DMS53 (cell line): ENCODE results near the gene ASPHD1.
"Not testable (repeated sequence)": the region's sequence is repeated elsewhere in the genome, so short reads cannot be mapped to it uniquely, and the experiment has no call there.

Experiments used
- DNase-seq: peaks from one replicate; lab custom pipeline; 2025; lab: John Stamatoyannopoulos, UW

Gene ASPHD1

DNA sequence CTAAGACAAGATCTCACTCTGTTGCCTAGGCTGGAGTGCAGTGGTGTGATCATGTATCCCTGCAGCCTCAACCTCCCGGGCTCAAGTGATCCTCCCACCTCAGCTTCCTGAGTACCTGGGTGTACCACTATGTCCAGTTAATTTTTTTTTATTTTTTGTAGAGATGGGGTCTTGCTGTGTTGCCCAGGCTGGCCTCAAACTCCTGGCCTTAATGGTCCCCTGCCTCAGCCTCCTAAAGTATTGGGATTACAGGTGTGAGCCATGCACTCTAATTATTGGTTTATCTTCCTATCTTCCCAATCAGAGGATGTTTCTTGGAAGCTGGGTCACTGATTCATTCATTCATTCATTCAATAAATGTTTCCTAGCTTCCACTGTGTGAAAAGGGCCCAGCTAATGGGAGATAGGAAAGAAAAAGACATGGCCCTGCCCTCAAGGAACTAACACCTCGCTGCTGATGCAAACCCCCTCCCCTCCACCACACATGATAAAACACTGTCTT, 8.5 kb downstream of the ASPHD1 start:
- DNase-seq = no peak

DNA sequence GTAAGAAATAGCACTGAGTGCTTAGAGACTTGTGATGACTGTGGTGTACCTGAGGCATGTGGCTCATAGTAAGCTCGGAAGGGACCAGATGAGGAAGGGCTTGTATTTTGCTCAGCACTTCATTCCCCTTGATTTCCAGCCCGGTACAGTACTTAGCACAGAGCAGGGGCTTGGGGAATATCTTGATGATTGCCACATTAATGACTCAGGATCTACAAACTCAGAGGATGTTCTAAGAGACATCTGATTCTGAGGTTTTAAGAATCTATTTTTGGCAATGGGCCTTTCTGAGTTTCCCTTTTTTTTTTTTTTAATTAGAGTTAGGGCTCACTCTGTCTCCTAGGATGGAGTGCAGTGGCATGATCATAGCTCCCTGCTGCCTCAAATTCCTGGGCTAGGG, 9.1 kb downstream of the ASPHD1 start:
- peak; percentile 11 for DNase-seq

DNA sequence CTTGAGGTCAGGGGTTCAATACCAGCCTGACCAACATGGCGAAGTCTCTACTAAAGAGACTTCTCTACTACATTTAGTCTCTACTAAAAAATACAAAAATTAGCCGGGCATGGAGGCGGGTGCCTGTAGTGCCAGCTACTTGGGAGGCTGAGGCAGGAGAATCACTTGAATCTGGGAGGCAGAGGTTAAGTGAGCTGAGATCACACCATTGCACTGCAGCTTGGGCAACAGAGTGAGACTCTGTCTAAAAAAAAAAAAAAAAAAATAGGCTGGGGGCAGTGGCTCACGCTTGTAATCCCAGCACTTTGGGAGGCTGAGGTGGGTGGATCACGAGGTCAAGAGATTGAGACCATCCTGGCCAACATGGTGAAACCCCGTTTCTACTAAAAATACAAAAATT, 9.6 kb downstream of the ASPHD1 start:
- DNase-seq = not testable (repeated sequence)

DNA sequence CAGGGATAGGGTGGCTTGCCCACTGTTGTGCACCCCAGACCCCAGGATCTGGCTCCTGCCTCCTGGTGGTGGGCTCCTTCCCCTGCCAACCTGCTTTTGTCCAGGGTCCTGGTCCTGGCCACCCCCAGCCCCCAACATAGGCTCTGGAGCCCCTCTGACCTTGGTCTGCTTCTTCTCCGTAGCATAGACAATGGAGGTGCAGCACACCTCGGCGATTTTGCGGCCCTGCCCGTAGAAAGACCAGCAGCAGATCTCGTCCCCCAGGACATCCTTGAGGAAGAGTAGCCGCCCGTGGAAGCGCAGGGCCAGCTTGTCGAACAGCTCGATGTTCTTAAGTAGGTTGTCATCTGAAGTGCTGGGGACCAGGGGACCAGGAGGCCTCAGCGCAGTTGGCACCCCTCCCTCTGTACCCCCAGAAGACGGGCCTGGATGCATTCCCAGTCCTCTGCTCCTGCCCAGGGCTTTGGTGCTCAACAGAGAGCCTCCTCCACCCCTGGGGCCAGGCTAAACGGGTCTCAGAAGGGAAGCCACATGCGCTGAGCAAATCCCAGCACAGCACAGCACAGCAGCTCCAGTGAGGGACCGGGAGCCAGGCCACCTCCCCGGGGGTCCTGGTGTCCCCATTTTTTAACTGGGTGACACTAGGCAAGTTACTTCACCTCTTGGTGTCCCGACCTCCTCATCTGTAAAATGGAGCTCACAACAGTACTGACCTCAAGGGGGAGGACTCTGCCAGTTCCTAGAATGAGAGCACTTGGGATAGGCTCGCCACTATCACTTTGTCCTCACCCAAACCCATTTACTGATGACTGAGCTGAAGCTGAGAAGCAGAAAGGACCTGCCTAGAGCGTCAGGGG, 10.8 kb downstream of the ASPHD1 start:
- peak; percentile 58 for DNase-seq

DNA sequence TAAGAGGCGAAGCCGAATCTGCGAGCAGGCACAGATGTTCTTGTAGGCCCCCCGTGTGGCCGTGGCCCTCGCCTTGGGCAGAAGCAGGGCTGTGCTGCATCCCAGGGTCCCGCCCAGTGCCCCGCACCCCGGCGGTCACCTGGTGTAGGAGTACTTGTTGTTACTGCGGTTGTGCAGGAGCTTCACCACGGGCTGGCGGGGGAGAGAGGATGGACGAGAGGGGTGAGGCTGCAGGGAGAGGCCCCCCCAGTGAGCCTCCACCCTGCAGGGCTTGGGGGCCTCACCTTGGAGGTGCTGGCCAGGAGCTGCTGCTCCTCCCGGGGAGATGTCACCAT, 11.4 kb downstream of the ASPHD1 start:
- DNase-seq = peak; percentile 59

DNA sequence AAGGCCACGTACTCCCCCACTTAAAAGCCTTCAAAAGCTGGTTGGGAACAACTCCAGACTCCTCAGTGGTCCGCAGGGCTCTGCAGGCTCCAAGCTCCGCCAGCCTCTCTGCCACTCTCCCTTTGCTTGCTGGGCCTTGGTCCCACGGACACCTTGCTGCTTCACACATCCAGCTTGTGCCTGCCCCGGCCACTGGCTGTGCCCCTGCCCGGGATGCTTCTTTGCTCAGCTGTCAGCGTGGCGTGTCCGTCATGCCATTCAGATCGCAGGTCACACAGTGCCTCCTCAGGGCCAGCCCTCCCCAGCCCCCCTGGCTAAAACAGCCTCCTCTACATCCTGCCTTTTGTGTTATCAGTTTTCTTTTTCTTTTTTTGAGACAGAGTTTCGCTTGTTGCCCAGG, 11.8 kb downstream of the ASPHD1 start:
- DNase-seq = peak; percentile 75

DNA sequence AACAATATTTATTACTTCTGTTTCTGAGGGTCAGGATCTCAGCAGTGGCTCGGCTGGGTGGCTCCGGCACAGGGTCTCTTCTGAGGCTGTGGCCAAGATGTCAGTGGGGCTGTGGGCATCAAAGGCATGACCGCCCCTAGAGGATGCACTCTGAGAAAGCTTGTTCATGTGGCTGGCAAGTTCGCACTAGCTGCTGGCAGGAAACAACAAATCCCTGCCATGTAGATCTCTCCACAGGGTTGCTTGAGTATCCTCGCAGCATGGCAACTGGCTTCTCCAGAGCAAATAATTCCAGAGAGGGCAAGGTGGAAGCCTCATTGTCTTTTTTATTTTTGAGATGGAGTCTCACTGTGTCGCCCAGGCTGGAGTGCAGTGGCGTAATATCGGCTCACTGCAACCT, 13.2 kb downstream of the ASPHD1 start:
- DNase-seq = no peak

DNA sequence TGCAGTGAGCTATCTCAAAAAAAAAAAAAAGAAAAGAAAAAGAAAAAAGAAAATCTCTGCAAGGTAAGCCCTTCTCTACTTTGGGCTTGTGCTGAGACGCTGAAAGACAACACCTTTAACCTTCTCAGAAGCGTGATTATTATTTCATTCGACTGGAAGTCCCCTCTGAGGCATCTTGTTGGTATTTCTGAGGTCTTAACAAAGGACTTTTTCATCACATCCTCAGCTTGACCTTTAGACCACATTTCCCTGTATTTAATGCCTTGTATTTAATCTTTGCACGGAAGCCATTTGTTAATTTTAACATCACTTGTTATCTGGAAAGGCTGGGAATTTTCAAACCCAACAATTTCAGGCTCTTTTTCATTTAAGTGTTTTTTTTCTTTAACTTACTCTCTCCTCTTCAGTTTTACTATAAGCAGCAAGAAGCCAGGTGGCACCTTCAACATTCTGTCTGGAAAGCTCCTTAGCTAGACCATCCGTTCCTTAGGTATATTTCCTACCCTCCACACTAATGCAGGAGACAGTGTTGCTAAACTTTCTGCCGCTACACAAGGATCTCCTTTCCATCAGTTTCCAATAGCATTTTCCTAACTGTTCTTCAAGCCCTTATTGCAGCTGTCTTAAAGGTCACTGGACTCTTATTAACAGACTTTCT, 15.4 kb downstream of the ASPHD1 start:
- no peak for DNase-seq

DNA sequence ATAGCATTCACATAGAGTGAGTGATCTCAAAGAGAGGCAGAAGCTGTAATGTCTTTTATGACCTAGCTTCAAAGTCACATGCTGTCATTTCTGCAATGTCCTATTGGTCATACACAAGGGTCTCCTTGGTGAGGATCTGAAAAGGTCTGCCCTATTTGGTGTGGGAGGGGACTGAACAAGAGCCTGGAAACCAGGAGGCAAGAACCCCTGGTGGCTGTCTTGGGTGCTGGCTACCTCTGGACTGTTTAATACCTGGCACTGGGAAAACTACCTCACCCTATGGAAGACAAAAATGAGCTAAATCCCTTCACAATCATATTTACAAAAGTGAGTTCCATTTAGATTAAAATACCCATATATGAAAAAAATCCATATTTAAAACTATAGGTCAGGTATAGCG, 16.7 kb downstream of the ASPHD1 start:
- no peak for DNase-seq

DNA sequence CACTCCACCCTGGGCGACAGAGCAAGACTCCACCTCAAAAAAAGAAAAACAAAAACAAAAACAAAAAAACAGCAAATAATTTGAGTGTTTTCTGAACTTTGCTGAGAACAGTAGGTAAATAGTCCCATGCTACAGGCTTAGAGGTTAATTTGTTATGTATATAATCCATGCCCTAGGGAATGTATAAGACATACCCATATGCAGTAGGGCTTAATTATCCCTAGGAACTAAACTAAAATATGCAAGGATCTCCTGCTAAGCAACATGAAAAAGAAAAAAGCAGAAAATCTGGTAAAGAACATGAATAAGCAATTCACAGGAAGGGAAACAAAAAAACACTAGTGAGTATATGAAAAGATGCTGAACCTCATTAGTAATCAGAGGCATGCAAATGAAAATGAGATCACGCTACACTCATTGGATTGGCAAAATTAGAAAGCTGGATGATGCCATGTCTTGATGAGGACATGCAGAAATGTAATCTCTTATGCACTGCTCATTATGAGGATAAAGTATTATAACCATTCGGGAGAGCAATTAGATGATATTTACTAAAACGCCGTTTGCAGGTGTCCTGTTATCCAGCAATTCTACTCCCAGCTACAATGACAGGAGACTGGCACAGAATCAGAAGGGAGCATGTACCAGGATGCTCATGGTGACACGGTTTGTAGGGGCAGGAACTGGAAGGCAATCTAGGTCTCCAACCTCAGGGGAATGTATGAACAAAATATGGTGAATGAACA, 20.2 kb downstream of the ASPHD1 start:
- no peak for DNase-seq

DNA sequence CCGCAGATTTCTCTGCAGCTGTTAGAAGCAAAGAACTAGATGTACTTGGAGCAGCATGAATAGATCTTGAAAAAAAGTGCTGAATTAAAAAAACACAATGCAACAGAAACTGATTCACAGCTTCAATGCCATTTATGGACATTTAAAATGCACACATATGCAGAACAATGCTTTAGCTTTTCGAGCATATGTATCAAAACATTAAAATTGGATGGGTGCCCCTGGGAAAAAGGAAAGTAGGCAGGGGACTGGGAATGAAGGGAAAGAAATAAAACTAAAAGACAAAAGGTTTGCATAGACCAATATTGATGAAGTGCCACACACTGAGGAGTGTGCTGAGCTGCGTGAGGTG, 20.7 kb downstream of the ASPHD1 start:
- no peak for DNase-seq

DNA sequence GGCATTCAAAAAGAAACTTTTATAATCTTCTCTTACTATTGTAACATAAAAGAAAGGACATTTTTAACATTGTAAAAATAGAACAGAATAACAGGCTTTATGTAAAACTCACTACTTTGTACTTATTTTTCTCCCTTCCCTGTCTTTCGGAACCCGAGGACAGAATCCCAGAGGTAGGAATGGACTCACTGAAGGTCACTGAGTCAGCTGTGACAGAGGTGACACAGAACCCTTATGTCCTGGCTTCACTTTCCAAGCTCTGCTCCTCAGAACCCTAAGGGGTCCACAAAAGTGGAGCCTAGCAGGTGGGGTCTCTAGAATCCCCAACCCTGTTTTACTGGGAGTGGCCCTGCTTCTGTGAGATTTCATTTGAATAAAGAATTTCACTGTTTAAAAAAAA, 22.0 kb downstream of the ASPHD1 start:
- DNase-seq = no peak

DNA sequence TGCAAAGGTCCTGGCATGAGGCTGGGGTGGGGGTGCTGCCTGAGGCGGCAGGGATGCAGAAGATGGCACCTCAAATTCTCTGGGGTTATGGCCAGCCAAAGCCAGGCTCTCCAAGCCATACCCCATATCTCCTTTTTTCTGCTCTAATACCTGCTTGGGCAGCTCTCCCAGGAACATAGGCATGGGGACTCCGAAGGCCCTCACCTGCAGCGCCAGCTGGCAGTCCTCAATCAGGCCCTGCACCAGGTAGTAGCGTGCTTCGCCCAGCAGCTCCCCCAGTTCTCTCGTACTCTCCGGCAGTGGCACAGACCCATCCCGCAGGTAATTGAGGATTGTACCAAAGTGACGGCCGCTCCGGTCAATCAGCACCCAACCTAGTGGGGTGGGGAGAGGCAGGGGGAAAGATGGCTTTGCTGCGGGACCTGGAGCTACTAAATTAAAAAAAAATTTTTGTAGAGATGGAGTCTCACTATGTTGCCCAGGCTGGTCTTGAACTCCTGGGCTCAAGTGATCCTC, 22.8 kb downstream of the ASPHD1 start:
- no peak for DNase-seq

DNA sequence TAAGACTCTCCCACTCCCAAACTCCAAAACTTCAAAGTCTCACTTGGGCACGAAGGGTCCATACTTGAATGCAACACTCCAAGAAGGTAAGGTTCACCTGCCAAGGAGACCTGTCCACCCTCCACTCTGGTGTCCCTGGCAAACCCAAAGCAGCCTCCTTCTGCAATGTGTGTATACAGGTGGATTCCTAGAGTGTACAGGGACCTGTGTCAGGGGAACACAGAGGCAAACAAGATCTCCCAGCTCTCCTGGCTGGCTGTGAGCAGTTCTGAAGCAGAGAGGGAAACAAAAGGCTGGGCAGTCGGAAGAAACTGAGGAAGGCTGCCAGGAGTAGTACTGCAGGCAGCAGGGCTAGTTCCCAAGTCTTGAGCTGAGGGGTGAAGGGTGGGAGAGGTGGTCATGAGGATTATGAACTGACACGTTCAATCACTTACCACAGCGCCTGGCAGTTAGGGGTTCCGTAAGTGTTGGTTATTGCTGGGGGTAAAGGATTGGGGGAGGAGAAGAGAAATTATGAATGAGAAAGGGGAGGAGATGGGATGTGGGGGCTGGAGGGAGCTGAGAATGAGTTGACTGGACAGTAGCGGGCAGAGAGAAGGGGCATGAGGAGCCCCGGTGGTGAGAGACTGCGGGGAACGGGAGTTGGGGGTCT, 24.9 kb downstream of the ASPHD1 start:
- peak; percentile 15 for DNase-seq

DNA sequence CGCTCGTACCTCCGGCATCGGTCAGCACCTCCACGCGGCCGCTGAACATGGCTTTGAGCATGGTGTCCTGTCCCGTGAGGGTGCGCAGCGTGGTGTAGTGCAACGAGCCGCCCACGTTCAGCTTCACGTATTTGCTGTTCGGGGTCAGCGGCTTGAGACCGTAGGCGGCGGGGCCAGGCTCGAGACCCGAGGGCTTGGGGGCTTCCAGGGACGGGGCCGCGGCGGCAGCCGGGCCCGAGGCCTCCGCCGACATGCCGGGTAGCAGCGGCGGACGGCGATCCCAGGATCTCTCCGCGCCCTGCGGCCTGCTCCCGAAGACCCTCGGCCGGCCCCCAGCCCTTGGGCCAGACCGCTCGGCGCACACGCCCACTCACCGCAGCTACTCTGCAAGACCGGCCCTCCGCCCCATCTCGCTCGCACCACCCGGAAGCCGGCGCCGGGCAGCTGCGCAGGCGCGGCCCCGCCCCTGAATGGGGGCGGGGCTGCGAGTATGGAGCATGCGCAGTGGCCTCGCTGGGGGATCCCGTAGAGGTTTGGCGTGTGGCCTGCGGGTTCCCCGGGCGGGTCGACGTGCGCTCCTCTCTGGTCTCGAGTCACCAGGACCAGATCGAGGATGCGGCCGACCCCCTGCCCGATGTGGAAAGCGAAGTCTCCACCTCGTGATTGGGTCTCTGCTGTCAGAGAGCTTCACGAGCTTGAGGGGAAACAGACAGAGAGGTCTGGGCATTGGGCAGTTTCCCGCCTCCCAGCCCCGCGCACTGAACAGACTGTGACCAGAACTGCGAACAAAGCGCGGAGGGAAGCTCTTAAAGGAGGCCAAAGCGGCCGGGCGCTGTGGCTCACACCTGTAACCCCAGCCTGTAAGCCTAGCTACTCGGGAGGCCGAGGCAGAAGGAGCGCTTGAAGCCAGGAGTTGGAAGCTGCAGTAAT, 25.8 kb downstream of the ASPHD1 start, which contains the start of gene KCTD13:
TSS of gene KCTD13 (minus strand) at position 446 of the 930 bp plus-strand sequence. CDS start at position 253, 193 bp downstream.
- DNase-seq = peak; percentile 84

DNA sequence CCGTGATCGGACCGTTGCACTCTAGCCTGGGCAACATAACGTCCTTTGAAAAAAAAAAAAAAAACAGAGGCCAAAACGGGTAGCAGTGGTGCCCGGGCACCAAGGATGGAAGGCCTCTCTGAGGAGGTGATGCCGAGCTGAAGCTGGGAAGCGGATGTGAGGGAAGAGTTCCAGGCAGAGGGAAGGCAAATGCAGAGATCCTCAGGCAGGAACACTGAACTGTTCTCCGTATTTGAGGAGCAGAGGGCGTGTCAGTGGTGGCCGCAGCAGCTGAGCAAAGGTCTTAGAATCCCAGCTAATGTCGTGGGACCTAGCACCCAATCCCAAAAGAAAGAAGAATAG, 26.4 kb downstream of the ASPHD1 start:
- peak; percentile 69 for DNase-seq

DNA sequence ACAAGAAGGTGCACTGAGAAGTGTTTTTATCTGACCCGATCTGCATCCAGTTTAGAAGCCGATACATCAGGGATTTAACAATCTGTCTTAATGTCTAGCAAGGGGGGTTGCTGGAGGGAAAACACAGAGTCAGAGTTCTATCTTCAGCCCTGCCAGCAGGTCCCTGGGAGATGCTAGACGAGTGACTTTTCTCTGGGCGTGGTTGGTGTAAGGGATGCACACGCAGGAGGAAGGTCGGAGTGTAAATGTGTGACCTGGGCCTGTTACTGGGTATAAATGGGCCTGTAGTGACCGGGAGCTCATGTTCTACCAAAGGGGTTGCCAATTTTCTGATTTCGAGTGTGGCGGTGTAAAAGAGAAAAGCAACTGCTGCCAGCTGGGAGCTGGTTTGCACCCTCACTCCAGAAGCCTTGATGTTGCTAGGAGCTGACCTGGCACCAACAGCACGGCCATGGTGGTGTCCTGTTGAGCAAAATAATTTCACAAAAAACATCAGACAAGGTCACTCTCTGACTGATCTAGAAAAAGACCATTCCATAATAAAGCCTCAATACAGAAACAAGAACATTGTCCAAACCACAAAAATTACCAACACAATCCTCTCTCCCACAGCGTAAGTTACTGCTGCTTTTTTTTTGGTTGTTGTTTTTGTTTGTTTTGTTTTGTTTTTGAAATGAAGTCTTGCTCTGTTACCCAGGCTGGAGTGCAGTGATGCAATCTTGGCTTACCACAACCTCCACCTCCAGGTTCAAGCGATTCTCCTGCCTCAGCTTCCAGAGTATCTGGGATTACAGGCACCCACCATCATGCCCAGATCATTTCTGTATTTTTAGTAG, 27.0 kb downstream of the ASPHD1 start:
- no peak for DNase-seq

DNA sequence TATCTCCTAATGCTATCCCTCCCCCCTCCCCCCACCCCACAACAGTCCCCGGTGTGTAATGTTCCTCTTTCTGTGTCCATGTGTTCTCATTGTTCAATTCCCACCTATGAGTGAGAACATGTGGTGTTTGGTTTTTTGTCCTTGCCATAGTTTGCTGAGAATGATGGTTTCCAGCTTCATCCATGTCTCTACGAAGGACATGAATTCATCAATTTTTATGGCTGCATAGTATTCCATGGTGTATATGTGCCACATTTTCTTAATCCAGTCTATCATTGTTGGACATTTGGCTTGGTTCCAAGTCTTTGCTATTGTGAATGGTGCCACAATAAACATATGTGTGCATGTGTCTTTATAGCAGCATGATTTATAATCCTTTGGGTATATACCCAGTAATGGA, 31.5 kb downstream of the ASPHD1 start:
- DNase-seq = not testable (repeated sequence)

DNA sequence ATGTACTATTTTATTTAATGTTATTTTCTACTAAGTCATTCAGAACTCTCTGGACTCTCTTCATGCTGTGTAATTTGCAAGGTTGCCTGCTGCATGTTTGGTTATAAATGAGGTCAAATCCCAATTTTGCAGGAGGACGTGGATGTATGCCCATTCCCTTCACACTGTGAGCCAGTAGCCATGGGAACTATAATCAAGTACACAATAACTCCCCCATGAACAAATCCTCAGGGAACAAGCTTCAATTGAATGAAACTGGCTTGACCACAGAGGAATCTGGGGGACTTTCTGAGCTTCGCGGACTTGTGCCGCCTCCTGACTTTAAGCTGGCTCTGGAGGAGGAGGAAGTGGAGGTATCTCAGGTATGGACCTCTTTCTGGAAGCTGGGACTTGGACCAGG, 40.4 kb downstream of the ASPHD1 start:
- DNase-seq = no peak
